Upper lobe of left lung (tissue), 6 donors: ENCODE results near the gene KIF25. TPM values are rescaled to one million over a fixed set of nuclear protein-coding genes. Genes with fewer than 3 reads are reported as not detected.

ENCODE experiments used
- ATAC-seq, 2 donors: fragments of 200-7000 bp; cut with Tn5 transposase; one replicate each; pipeline ENCODE4 v1.9.1; 2022; ENCODE audit warnings: mild to moderate bottlenecking in 2 of 2, moderate library complexity in 2 of 2; ENCODE audit not compliant: low FRiP score in 2 of 2
- DNase-seq, 2 donors: peaks; one replicate each; pipeline ENCODE4 v3.0.0-alpha.2; 2019 to 2020
- H3K27ac ChIP-seq, 4 donors: fragments of 200-600 bp; sonication (generic); one replicate each; pipeline ENCODE4 v1.5.1; 2016 to 2019
- H3K27me3 ChIP-seq, 4 donors: fragments of 200-600 bp; sonication (generic); one replicate each; pipeline ENCODE4 v1.5.1; 2017 to 2019
- H3K36me3 ChIP-seq, 4 donors: fragments of 200-600 bp; sonication (generic); one replicate each; pipeline ENCODE4 v1.5.1; 2016 to 2019
- H3K4me1 ChIP-seq, 4 donors: fragments of 200-600 bp; sonication (generic); one replicate each; pipeline ENCODE4 v1.5.1; 2018 to 2019
- H3K4me3 ChIP-seq, 4 donors: fragments of 200-600 bp; sonication (generic); one replicate each; pipeline ENCODE4 v1.5.1; 2017 to 2019; ENCODE audit warnings: mild to moderate bottlenecking in 2 of 4, moderate library complexity in 1 of 4
- H3K9me3 ChIP-seq, 4 donors: fragments of 200-600 bp; sonication (generic); one replicate each; pipeline ENCODE4 v1.5.1; 2018 to 2019
- CTCF ChIP-seq, 6 experiments: fragments of 450-650 bp in 4 of 6; fragments of 200-600 bp in 2 of 6; sonication (generic) in 2 of 6; IDR thresholded peaks; one replicate each; pipeline ENCODE4 v1.5.1; 2016 to 2019; ENCODE audit warnings: antibody characterized with exemption in 6 of 6
- EP300 ChIP-seq, 4 donors: sonication (generic); formaldehyde crosslinking; IDR thresholded peaks; one replicate each; pipeline ENCODE4 v1.5.1; 2017; ENCODE audit warnings: antibody characterized with exemption in 4 of 4, control low read depth in 2 of 4
- POLR2A ChIP-seq, 4 donors: fragments of 450-650 bp; IDR thresholded peaks; one replicate each; pipeline ENCODE4 v1.5.1; 2016 to 2017; ENCODE audit warnings: antibody characterized with exemption in 4 of 4, mild to moderate bottlenecking in 2 of 4
- POLR2AphosphoS5 ChIP-seq, 2 donors: sonication (generic); formaldehyde crosslinking; IDR thresholded peaks; one replicate each; pipeline ENCODE4 v1.5.1; 2017; ENCODE audit warnings: antibody characterized with exemption in 2 of 2
- WGBS, 2 donors: methylation state at CpG; one replicate each; pipeline ENCODE4 v1.1.5; 2017 to 2018; 5-methylcytosine and 5-hydroxymethylcytosine counted together
- total RNA-seq, 6 donors: library from RNA; depleted of rRNA in 4 of 6; stranded (reverse); fragments of >200 nt in 4 of 6; gene quantifications; one replicate each; pipeline versions ENCODE4 v1.1.0 to v1.2.1, GENCODE V29; 2016 to 2021
- donor health status: DM: no; HTN: no; CAD: no; lungs with moderate emphysema.
- donor health status: DM: no; HTN: yes; CAD: no; lungs with severe emphysema.

The KIF25 gene
- total RNA-seq, 6 donors from 2014 or later = 0.17 to 0.54 (median 0.30) TPM; not detected in 3

- TF ChIP-seq POLR2AphosphoS5 (IDR thresholded peaks at IDR 0.05) (no peak), CTCF (IDR thresholded peaks at IDR 0.05) (no peak), EP300 (IDR thresholded peaks at IDR 0.05) (no peak), POLR2A (IDR thresholded peaks at IDR 0.05) (no peak)
- H3K4me3 ChIP-seq = no peak overlapping the region
- no peaks in the 10 kb centered on the region for H3K4me1 ChIP-seq
- H3K9me3 ChIP-seq = peaks cover 3 to 19% (median 15%) of the 10 kb centered on the region in 4 donors
- ATAC-seq = no peak
- no peaks in the 10 kb centered on the region for H3K36me3 ChIP-seq
- 74 to 80% methylated on average over 2 to 13 of the region's 13 CpGs for WGBS, 2 donors
- DNase-seq = no peak
- H3K27me3 ChIP-seq = no peaks in the 10 kb centered on the region
- no peak overlapping the region for H3K27ac ChIP-seq
These were observed 15.2 kb downstream of the KIF25 start for GRCh38 chr6:168012431-168013249.

- H3K9me3 ChIP-seq = peaks cover 3 to 19% (median 15%) of the 10 kb centered on the region in 4 donors
- H3K36me3 ChIP-seq = no peaks in the 10 kb centered on the region
- H3K27me3 ChIP-seq = no peaks in the 10 kb centered on the region
- ATAC-seq (no peak), DNase-seq (no peak)
- 71 to 75% methylated on average over 2 to 7 of the region's 7 CpGs for WGBS, 2 donors
- no peak for TF ChIP-seq EP300 (IDR thresholded peaks at IDR 0.05)
- TF ChIP-seq CTCF (IDR thresholded peaks at IDR 0.05) = no peak
- TF ChIP-seq POLR2AphosphoS5 (IDR thresholded peaks at IDR 0.05) = no peak
- TF ChIP-seq POLR2A (IDR thresholded peaks at IDR 0.05) = no peak
- H3K27ac ChIP-seq = no peak overlapping the region
- no peaks in the 10 kb centered on the region for H3K4me1 ChIP-seq
- H3K4me3 ChIP-seq = no peak overlapping the region
These were observed 15.9 kb downstream of the KIF25 start for GRCh38 chr6:168013250-168013915.

GRCh38 chr6:168014428-168014827 is 17.0 kb downstream of the KIF25 start:
- ATAC-seq (no peak), DNase-seq (no peak)
- Histone ChIP-seq H3K27ac (no peak overlapping the region), H3K4me3 (no peak overlapping the region), H3K36me3 (no peaks in the 10 kb centered on the region), H3K27me3 (no peaks in the 10 kb centered on the region), H3K9me3 (peaks cover 3 to 19% (median 15%) of the 10 kb centered on the region in 4 donors), H3K4me1 (no peaks in the 10 kb centered on the region)
- 49 to 53% methylated on average over 6 of the region's 6 CpGs for WGBS, 2 donors
- TF ChIP-seq EP300 (IDR thresholded peaks at IDR 0.05) (no peak), POLR2A (IDR thresholded peaks at IDR 0.05) (no peak), CTCF (IDR thresholded peaks at IDR 0.05) (no peak), POLR2AphosphoS5 (IDR thresholded peaks at IDR 0.05) (no peak)

- H3K27me3 ChIP-seq = no peaks in the 10 kb centered on the region
- H3K36me3 ChIP-seq = no peaks in the 10 kb centered on the region
- H3K27ac ChIP-seq = no peak overlapping the region
- no peak overlapping the region for H3K4me3 ChIP-seq
- H3K4me1 ChIP-seq = no peaks in the 10 kb centered on the region
- peaks cover 3 to 19% (median 15%) of the 10 kb centered on the region in 4 donors for H3K9me3 ChIP-seq
- 75 to 79% methylated on average over 4 of the region's 4 CpGs for WGBS, 2 donors
- no peak for ATAC-seq
- no peak for TF ChIP-seq POLR2AphosphoS5 (IDR thresholded peaks at IDR 0.05)
- no peak for TF ChIP-seq EP300 (IDR thresholded peaks at IDR 0.05)
- no peak for TF ChIP-seq POLR2A (IDR thresholded peaks at IDR 0.05)
- no peak for TF ChIP-seq CTCF (IDR thresholded peaks at IDR 0.05)
- DNase-seq = no peak
These were observed 17.5 kb downstream of the KIF25 start for GRCh38 chr6:168015009-168015408.
